SK-N-MC (cell line): ENCODE measurements around the gene TNFSF13B.

ENCODE experiments used
- EZH2 ChIP-seq: fragments of 200-600 bp; sonication (generic); IDR thresholded peaks from one replicate; pipeline ENCODE4 v1.6.1; 2017; ENCODE audit warnings: antibody characterized with exemption
- POLR2AphosphoS5 ChIP-seq: IDR thresholded peaks from 2 replicates; pipeline ENCODE4 v1.6.1; 2012; ENCODE audit warnings: mild to moderate bottlenecking, low read depth, low read length, borderline replicate concordance

DNA sequence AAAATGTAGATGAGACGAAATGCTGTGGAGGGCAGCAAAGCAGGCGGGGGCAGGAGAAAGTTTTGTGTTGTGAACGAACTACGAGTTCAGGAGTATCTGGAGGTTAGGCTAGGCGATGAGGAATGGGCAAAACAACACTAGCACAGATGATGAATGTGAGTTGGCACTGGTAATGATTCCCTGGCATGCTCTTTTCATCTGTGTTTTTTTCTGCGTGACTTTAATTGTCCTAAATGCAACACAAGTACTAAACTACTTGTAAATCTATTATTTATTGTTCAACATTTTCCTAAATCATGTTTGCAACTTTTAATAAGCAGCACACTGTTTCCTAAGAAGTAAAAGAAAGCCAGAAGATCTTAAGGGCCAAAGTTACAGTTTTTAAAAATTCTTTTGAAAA is 19.2 kb downstream of the TNFSF13B start:
- TF ChIP-seq POLR2AphosphoS5: no peak
- TF ChIP-seq EZH2: no peak
